ENCODE results near the gene ATG13. TPM values are rescaled to one million over a fixed set of nuclear protein-coding genes. Genes with fewer than 3 reads are reported as not detected.
"Not testable (repeated sequence)": the region's sequence is repeated elsewhere in the genome, so short reads cannot be mapped to it uniquely, and the experiment has no call there.

ATG13 gene
- total RNA-seq, 6 experiments from 2014 or later: 34.5 to 60.9 (median 41.1) TPM

- intact Hi-C loops (cut with DNase I): no loop called here
- Histone ChIP-seq H3K36me3 (peaks cover 0 to 80% (median 34%) of the 10 kb centered on the region in 4 donors), H3K27ac (no peak overlapping the region), H3K9me3 (no peaks in the 10 kb centered on the region), H3K4me1 (peaks cover 0 to 13% (median 6%) of the 10 kb centered on the region in 4 donors), H3K27me3 (no peaks in the 10 kb centered on the region), H3K4me3 (no peak overlapping the region)
- ATAC-seq (peak; percentile 52 to 60 (median 58)), DNase-seq (no peak)
- TF ChIP-seq POLR2A (IDR thresholded peaks at IDR 0.05) (no peak), CTCF (IDR thresholded peaks at IDR 0.05) (peak; percentile 31 to 59 (median 44))
- 51% methylated on average over 3 of the region's 3 CpGs for WGBS (ENCODE audit: insufficient coverage, low coverage, low lambda C conversion rate, missing lambda C conversion rate)
These were observed 52.4 kb downstream of the ATG13 start for GRCh38 chr11:46669711-46670139.

DNA sequence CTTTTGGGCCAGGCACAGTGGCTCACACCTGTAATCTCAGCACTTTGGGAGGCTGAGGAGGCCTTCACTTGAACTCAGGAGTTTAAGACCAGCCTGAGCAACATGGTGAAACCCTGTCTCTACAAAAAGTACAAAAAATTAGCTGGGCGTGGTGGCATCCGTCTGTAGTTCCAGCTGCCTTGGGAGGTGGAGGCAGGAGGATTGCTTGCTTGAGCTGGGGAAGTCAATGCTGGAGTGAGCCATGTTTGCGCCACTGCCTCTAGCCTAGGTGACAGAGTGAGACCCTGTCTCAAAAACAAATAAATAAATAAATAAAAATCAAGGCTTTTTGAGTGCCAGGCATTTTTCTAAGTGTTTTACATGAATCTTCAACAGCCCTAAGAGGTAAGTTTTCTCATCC lies 53.2 kb downstream of the ATG13 start:
- intact Hi-C loops (cut with DNase I); DNase-seq; ATAC-seq; H3K27me3 ChIP-seq; H3K4me3 ChIP-seq; H3K9me3 ChIP-seq: not testable (repeated sequence)
- 89% methylated on average over 3 of the region's 3 CpGs for WGBS (ENCODE audit: insufficient coverage, low coverage, low lambda C conversion rate, missing lambda C conversion rate)
- Histone ChIP-seq H3K27ac (peak overlapping the region in 1 of 3 donors; percentile 19), H3K4me1 (peaks cover 2 to 21% (median 10%) of the 10 kb centered on the region in 4 donors), H3K36me3 (peaks cover 0 to 72% (median 34%) of the 10 kb centered on the region in 4 donors)

DNA sequence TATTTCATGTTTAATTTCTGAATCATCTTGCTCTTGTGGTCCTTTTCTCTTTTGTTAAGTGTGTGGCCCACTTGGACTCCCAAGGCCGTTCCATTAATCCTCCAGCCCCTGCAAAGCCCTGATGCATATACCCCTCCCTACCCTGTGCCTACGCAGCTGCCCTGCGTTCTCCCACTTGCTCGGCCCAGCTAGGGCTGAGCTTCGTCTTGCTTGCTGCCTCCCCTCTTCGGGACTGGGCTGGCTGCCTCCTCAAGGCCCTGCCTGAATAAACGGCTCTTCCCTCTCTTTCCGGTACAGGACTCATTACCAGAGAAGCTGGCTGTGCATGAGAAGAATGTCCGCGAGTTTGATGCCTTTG lies 54.6 kb downstream of the ATG13 start:
- no peaks in the 10 kb centered on the region for H3K27me3 ChIP-seq

DNA sequence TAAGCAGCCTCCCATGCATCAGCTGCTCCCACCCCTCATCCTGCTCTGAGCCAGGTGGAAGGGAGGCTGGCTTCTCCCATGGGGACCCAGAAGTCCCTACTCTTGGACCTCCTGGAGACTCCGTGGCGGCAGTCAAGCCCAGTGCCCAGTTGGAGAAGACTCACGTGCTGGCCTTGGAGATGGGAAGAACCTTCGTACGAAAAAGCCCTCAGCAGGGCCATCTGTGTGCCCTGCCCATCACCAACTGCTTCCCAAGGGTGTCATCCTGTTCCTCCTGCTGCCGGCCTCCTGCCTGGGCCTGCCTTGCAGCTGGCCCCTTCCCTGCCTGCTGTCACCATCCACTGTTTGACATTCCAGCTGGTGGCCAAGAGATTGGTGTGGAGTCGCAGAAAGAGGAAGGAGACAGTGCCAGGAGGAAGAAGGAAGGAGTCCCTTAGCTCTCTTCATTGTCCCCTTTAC lies 55.1 kb downstream of the ATG13 start:
- Histone ChIP-seq H3K36me3 (peaks cover 0 to 61% (median 30%) of the 10 kb centered on the region in 4 donors), H3K27ac (no peak overlapping the region), H3K27me3 (no peaks in the 10 kb centered on the region), H3K4me3 (no peak overlapping the region), H3K4me1 (peaks cover 2 to 31% (median 17%) of the 10 kb centered on the region in 4 donors), H3K9me3 (no peaks in the 10 kb centered on the region)
- intact Hi-C loops (cut with DNase I): no loop called here
- peak in 1 of 3 donors; percentile 39 for DNase-seq
- ATAC-seq: no peak
- WGBS (ENCODE audit: insufficient coverage, low coverage, low lambda C conversion rate, missing lambda C conversion rate): 40% methylated on average over 1 of the region's 7 CpGs
- TF ChIP-seq CTCF (IDR thresholded peaks at IDR 0.05): no peak
- no peak for TF ChIP-seq POLR2A (IDR thresholded peaks at IDR 0.05)

More for the DNA sequence above, 54.6 kb downstream of the ATG13 start:
- Histone ChIP-seq H3K4me1 (peaks cover 2 to 31% (median 17%) of the 10 kb centered on the region in 4 donors), H3K9me3 (no peaks in the 10 kb centered on the region), H3K4me3 (no peak overlapping the region), H3K27ac (no peak overlapping the region), H3K36me3 (peaks cover 0 to 63% (median 30%) of the 10 kb centered on the region in 4 donors)
- ATAC-seq: no peak
- TF ChIP-seq CTCF (IDR thresholded peaks at IDR 0.05) (no peak), POLR2A (IDR thresholded peaks at IDR 0.05) (no peak)
- intact Hi-C loops (cut with DNase I): no loop called here
- DNase-seq: peak in 1 of 3 donors; percentile 34
- 91% methylated on average over 10 of the region's 10 CpGs for WGBS (ENCODE audit: insufficient coverage, low coverage, low lambda C conversion rate, missing lambda C conversion rate)

DNA sequence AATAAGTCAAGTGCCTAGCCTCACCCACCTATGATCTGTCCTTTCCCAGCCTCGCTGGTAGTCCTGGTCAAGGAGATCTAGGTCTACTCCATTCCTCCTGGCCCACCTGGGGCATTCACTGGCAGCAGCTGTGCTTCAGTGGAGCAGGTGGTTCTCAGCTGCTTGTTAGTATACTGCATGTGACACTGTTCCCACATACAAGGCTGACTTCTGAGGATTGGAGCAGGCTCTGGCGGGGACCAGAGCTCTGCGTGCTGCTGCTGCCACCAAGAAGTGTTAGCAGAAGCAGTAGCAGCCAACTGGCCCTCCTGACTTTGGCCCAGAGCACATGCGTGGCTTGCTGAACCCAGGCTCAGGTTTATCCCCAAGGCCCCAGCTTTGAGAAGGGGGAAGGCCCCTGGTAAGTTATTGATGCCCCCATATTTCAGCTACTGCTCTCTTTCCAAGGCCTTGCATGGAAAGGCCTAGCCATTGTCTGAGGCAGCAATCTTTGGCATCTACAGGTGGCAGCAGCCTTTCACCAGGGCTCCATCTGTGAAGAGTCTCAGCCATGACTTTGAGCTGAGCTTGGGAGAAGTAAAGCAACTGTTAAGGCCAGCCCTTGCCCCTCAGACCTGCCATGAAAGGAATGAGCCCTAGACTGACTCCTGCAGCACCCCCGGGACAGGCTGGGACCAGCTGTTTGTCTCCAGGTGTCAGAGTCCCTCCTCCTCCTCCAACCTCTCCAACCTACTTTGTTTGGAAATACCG lies 56.5 kb downstream of the ATG13 start:
- no peak for ATAC-seq
- DNase-seq: peak in 1 of 3 donors; percentile 50

More for the DNA sequence above, 56.5 kb downstream of the ATG13 start:
- Histone ChIP-seq H3K4me3 (no peak overlapping the region), H3K27me3 (no peaks in the 10 kb centered on the region), H3K4me1 (peaks cover 2 to 31% (median 17%) of the 10 kb centered on the region in 4 donors), H3K36me3 (peaks cover 3 to 54% (median 23%) of the 10 kb centered on the region in 4 donors), H3K27ac (peak overlapping the region; percentile 74 to 93 (median 87)), H3K9me3 (no peaks in the 10 kb centered on the region)
- WGBS (ENCODE audit: insufficient coverage, low coverage, low lambda C conversion rate, missing lambda C conversion rate): 69% methylated on average over 3 of the region's 6 CpGs
- intact Hi-C loops (cut with DNase I): no loop called here
- TF ChIP-seq POLR2A (IDR thresholded peaks at IDR 0.05) (no peak), CTCF (IDR thresholded peaks at IDR 0.05) (no peak)

All from right lobe of liver (tissue), 6 donors.